ENCODE results near the gene STX3. TPM values are rescaled to one million over a fixed set of nuclear protein-coding genes. Genes with fewer than 3 reads are reported as not detected.

Gene STX3
- total and polyA plus RNA-seq, 2 of the 8 experiments (the other 6 are each of a cell fraction or from before 2014, with no cell fraction given), result 50.5 to 56.1 TPM

DNA sequence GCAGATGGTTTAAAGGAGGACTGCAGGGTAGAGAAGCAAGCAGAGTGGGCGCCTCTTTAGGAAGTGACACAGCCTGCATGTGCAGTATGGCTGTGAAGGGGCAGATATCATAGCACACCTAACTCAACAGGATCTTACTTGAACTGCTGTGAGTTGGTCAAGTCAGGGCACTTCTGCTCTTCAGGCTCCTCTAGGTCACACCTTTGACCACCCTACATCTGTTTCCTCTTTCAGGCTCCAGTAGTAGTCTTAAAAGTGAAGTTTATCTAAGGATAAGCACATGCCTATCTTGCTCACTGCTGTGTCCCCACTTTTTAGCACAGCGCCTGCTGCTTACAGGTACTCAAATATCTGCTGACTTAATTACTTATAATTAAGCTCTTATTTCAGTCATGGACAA lies 48.9 kb downstream of the STX3 start:
- no peaks in the 10 kb centered on the region for H3K9me3 ChIP-seq (ENCODE audit: insufficient read depth in 2 of 2, low read depth in 1 of 2, low read length in 1 of 2)
- H3K23ac ChIP-seq (ENCODE audit: insufficient read length), result no peak overlapping the region
- no peak overlapping the region for H3K4me2 ChIP-seq (ENCODE audit: insufficient read depth in 1 of 2, low read depth in 2 of 2, low read length in 2 of 2)
- 91% methylated on average over 2 of the region's 2 CpGs; no CpG with 5 or more reads in 1 of the 2 experiments for WGBS, 2 experiments (ENCODE audit: extremely low coverage in 1 of 2, insufficient coverage in 1 of 2, insufficient read length in 1 of 2, insufficient replicate concordance in 2 of 2, low coverage in 1 of 2, low lambda C conversion rate in 2 of 2, missing lambda C conversion rate in 1 of 2)
- no peaks in the 10 kb centered on the region for H3K4me1 ChIP-seq (replicated peaks in 1 of 4; ENCODE audit: control insufficient read depth in 3 of 4, insufficient read depth in 4 of 4, low read length in 3 of 4)
- H3K36me3 ChIP-seq (ENCODE audit: control insufficient read depth in 2 of 4, insufficient read depth in 4 of 4, low read length in 3 of 4), result peaks cover 11 to 47% (median 35%) of the 10 kb centered on the region in 4 experiments
- no peak overlapping the region for H4K91ac ChIP-seq (replicated peaks; ENCODE audit: insufficient read length, low read length)
- no peak for DNase-seq (ENCODE audit: low read depth in 1 of 2, low spot score in 2 of 2)
- no peak overlapping the region for H4K8ac ChIP-seq (ENCODE audit: extremely low read depth, insufficient read depth, low read length)
- H3K27ac ChIP-seq (ENCODE audit: low read depth, low read length), result no peak overlapping the region
- no peak overlapping the region for H3K18ac ChIP-seq (ENCODE audit: extremely low read depth, low read length)
- no peak for FAIRE-seq
- peaks cover 0 to 6% of the 10 kb centered on the region in 2 experiments for H4K20me1 ChIP-seq (replicated peaks in 1 of 2; ENCODE audit: control insufficient read depth in 1 of 2, insufficient read depth in 2 of 2, low read length in 2 of 2)
- CTCF ChIA-PET (ENCODE audit: partially characterized antibody), result interaction anchor here (1.2 to 2.0 kb wide), 4 partner anchors 11 to 115 kb away, joined by 3 to 5 read pairs (median 4); no protein-coding TSS in a partner anchor
- POLR2A ChIA-PET (ENCODE audit: partially characterized antibody), result no interaction called here
- no peak overlapping the region for H2AK5ac ChIP-seq (ENCODE audit: low read depth, low read length)
- no peak overlapping the region for H3K14ac ChIP-seq (ENCODE audit: insufficient read length)
- H2BK120ac ChIP-seq (replicated peaks; ENCODE audit: low read depth, low read length), result no peak overlapping the region
- TF ChIP-seq CBX8 (IDR thresholded peaks at IDR 0.05; ENCODE audit: borderline replicate concordance, low read depth, low read length) (no peak), KDM5A (IDR thresholded peaks at IDR 0.05; ENCODE audit: low read length) (no peak), TBP (IDR thresholded peaks at IDR 0.05; ENCODE audit: low read depth, low read length) (no peak), KDM4A (IDR thresholded peaks at IDR 0.05; ENCODE audit: low read depth, low read length, severe bottlenecking) (no peak), CHD1 (IDR thresholded peaks at IDR 0.05; ENCODE audit: low read depth, low read length) (no peak), PHF8 (conservative IDR thresholded peaks at IDR 0.05; ENCODE audit: low read depth, low read length) (no peak), JUN (IDR thresholded peaks at IDR 0.05; ENCODE audit: low read depth, low read length) (no peak), NRF1 (IDR thresholded peaks at IDR 0.05; ENCODE audit: low read depth, low read length) (no peak), CEBPB (IDR thresholded peaks at IDR 0.05; ENCODE audit: low read depth, low read length) (no peak), EP300 (IDR thresholded peaks at IDR 0.05; ENCODE audit: borderline replicate concordance in 1 of 2, low read depth in 2 of 2, low read length in 2 of 2) (no peak)
- no peak overlapping the region for H2BK12ac ChIP-seq (ENCODE audit: low read depth, low read length)
- no peak overlapping the region for H2BK15ac ChIP-seq (ENCODE audit: low read length)
- H3K56ac ChIP-seq (replicated peaks; ENCODE audit: insufficient read length, low read depth, low read length), result no peak overlapping the region
- 0 out of 4 replicates have a peak, but pooled peaks cover 0 to 2% of the 10 kb centered on the region in 2 experiments for H3K79me2 ChIP-seq (ENCODE audit: control insufficient read depth in 1 of 2, insufficient read depth in 2 of 2, low read length in 2 of 2)
- no peak overlapping the region for H2AFZ ChIP-seq (ENCODE audit: low read length)
- no peak overlapping the region for H2BK20ac ChIP-seq (ENCODE audit: low read length)
- H3K4ac ChIP-seq (replicated peaks; ENCODE audit: insufficient read length, low read depth, low read length), result no peak overlapping the region
- H3K23me2 ChIP-seq (ENCODE audit: low read depth, low read length), result no peaks in the 10 kb centered on the region
- no peak overlapping the region for H3K4me3 ChIP-seq (ENCODE audit: extremely low read depth in 1 of 4, insufficient read depth in 2 of 4, low read depth in 3 of 4, low read length in 4 of 4)
- no peak overlapping the region for H3K9ac ChIP-seq (replicated peaks in 1 of 4; ENCODE audit: extremely low read depth in 1 of 4, low read depth in 3 of 4, low read length in 3 of 4)
- no peak overlapping the region for H2BK5ac ChIP-seq (ENCODE audit: low read depth, low read length)
- H4K5ac ChIP-seq (ENCODE audit: insufficient read length, low read depth, low read length), result no peak overlapping the region
- H3K27me3 ChIP-seq (replicated peaks in 1 of 4; ENCODE audit: control insufficient read depth in 3 of 4, extremely low read depth in 1 of 4, insufficient read depth in 3 of 4, low read length in 3 of 4), result no peaks in the 10 kb centered on the region
- no peaks in the 10 kb centered on the region for H3K79me1 ChIP-seq (ENCODE audit: low read depth, low read length)

Data from H1 (cell line).